Muscle of leg (tissue), 11 donors: ENCODE results near the gene USP6NL. TPM values are rescaled to one million over a fixed set of nuclear protein-coding genes. Genes with fewer than 3 reads are reported as not detected.

ENCODE experiments used
- DNase-seq: peaks from one replicate; pipeline ENCODE4 v3.0.0; 2013
- H3K27ac ChIP-seq: one replicate; pipeline ENCODE4 v1.5.1; 2013; ENCODE audit warnings: mild to moderate bottlenecking, low read length, control low read depth
- H3K27me3 ChIP-seq: one replicate; pipeline ENCODE4 v1.6.1; 2013; ENCODE audit warnings: low read length; ENCODE audit not compliant: control insufficient read depth, insufficient read depth
- H3K36me3 ChIP-seq: one replicate; pipeline ENCODE4 v1.6.1; 2013; ENCODE audit warnings: low read length; ENCODE audit not compliant: control insufficient read depth, insufficient read depth
- H3K4me1 ChIP-seq: one replicate; pipeline ENCODE4 v1.6.1; 2013; ENCODE audit warnings: low read length; ENCODE audit not compliant: control insufficient read depth, insufficient read depth
- H3K4me3 ChIP-seq: one replicate; pipeline ENCODE4 v1.5.1; 2013; ENCODE audit warnings: low read length, control low read depth
- H3K9me3 ChIP-seq: replicated peaks from 2 replicates; pipeline ENCODE4 v1.6.1; 2013; ENCODE audit warnings: low read depth, low read length; ENCODE audit not compliant: control insufficient read depth
- WGBS: methylation state at CpG from one replicate; pipeline ENCODE4 v1.1.5; 2013; ENCODE audit warnings: missing lambda C conversion rate; ENCODE audit not compliant: insufficient coverage; 5-methylcytosine and 5-hydroxymethylcytosine counted together
- polyA plus RNA-seq, 8 donors: library from polyadenylated mRNA; unstranded; fragments of 120-200 nt; gene quantifications; one replicate each; pipeline versions ENCODE4 v1.2.1 to v1.2.3, GENCODE V29; 2013; ENCODE audit warnings: inconsistent platforms in 1 of 8, low replicate concordance in 1 of 8; ENCODE audit not compliant: insufficient read length in 8 of 8, insufficient read depth in 1 of 8
- total RNA-seq: library from RNA; stranded (reverse); fragments of 120-200 nt; gene quantifications from one replicate; pipeline ENCODE4 v1.2.4, GENCODE V29; 2013

The USP6NL gene
- total and polyA plus RNA-seq, 9 donors: 7.3 to 12.0 (median 8.7) TPM

DNA sequence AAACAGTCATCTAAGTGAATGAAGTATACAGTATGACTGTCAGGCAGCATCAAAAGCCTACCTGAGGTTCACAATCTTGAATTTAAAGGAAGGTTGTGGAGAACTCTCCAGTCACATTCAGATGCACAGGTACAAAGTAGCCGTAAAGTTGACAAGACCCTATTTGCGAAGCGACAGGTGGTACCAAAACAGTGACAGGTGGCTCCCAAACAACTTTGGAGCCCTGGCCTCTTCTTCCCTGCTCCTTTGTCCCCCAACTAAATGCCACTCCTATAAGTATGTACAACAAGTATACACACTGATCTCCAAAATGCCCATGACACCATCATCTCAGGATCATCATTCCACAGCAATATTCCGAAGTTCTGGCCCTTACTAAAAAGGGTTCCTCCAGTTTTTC, 53.5 kb downstream of the USP6NL start:
- H3K4me3 ChIP-seq: no peak overlapping the region
- H3K4me1 ChIP-seq: no peaks in the 10 kb centered on the region
- WGBS: 94% methylated on average over 3 of the region's 4 CpGs

DNA sequence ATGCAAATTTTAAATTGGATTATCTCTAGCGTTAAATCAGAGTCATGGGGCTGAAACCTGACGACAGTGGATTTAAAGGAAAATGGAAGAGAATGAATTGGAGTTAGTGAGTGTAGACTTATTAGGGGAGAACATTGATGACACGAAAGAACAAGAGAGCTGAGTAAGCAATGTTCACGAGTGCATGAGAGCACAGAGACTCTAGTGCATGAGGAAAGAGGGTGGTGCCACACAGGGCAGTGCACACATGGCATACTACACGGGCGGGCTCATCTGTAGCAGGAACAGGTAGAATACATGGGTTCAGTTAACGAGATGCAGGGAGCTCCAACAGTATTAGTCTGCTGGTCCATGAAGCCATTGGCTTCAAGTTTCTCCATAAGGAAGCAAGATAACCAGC, 53.9 kb downstream of the USP6NL start:
- no peak for DNase-seq
- Histone ChIP-seq H3K36me3 (no peaks in the 10 kb centered on the region), H3K4me1 (no peaks in the 10 kb centered on the region), H3K27me3 (no peaks in the 10 kb centered on the region), H3K4me3 (no peak overlapping the region), H3K27ac (no peak overlapping the region), H3K9me3 (no peaks in the 10 kb centered on the region)
- WGBS: 96% methylated on average over 7 of the region's 7 CpGs

More for the DNA sequence above, 53.5 kb downstream of the USP6NL start:
- no peak for DNase-seq
- H3K27me3 ChIP-seq: no peaks in the 10 kb centered on the region
- H3K36me3 ChIP-seq: no peaks in the 10 kb centered on the region
- H3K27ac ChIP-seq: no peak overlapping the region
- no peaks in the 10 kb centered on the region for H3K9me3 ChIP-seq

DNA sequence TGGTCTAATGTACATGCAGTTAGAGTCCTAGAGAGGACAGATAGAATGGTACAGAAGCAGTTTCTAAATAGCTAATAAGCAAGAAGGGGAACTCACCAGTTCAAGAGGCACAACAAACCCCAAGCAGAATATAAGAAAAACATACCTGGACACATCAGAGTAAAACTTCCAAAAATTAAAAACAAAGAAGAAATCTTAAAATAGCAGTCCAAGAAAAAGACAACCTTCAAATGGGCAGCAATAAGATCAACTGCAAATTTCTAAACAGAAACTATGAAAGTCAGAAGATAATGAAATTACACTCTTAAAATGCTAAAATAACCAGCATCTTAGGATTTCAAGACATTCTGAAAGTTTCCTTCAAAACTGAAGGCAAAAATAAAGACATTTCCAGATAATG, 55.9 kb downstream of the USP6NL start:
- no peaks in the 10 kb centered on the region for H3K4me1 ChIP-seq
- H3K4me3 ChIP-seq: no peak overlapping the region
- no peak for DNase-seq

DNA sequence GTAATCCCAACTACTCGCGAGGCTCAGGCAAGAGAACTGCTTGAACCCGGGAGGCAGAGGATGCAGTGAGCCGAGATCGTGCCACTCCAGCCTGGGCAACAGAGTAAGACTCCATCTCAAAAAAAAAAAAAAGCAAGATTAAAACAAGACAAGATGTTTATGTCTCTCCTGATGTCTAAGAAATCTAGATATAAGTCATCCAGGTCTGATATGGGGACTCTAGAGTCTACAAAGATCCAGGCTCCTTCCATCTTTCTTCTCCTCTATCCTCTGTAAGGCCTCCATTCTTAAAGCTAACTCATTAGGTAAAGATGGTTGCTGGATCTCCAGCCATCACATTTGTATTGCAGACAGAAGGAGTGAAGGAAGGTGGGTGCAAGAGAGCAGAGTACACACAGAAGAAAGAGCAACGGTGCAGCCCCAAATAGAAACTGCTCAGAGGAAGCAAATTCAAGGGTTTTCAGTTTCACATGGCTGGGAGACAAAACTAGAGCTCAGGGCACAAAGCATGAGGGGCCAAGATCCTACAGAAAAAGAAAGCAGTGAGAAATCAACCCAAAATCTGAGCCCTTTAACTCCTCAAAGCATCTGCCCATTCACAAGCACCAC, 57.6 kb downstream of the USP6NL start:
- Histone ChIP-seq H3K9me3 (no peaks in the 10 kb centered on the region), H3K27me3 (no peaks in the 10 kb centered on the region), H3K4me3 (no peak overlapping the region), H3K27ac (no peak overlapping the region), H3K36me3 (no peaks in the 10 kb centered on the region), H3K4me1 (no peaks in the 10 kb centered on the region)
- WGBS: no CpG with 5 or more reads among the region's 6 CpGs
- no peak for DNase-seq

More for the DNA sequence above, 55.9 kb downstream of the USP6NL start:
- Histone ChIP-seq H3K27me3 (no peaks in the 10 kb centered on the region), H3K9me3 (no peaks in the 10 kb centered on the region), H3K36me3 (no peaks in the 10 kb centered on the region), H3K27ac (no peak overlapping the region)

DNA sequence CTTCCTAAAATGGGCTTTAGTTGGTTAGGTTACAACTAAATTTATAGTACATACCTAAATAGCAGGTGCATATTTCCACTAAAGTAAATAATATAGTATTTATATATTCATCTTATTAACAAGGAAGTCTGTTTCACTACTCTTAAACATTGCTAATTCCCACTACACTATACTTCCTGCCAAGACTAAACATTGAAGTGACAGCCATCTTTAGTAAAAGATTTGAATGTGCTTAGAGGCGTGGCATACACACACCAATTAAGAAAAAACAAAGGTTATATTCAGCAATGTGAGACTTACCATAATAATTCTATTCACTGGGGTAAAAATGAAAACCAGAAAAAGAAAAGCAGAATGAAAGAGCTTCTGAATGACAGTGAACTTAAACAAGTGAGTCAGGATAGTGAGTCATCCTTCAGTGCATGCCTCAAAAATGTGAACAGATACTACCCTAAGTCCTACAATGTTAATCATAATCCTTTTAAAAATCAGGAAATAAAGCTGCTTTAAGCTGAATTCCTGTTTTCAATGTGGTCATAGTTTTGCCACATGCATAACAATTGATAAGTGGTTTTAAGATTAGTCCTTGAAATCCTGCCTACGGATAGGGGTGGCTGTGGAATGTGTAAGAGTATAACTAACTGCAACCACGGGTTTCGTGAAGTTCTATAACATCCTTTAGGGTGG, 59.4 kb downstream of the USP6NL start:
- no peak for DNase-seq
- H3K27ac ChIP-seq: no peak overlapping the region
- no peaks in the 10 kb centered on the region for H3K27me3 ChIP-seq
- WGBS: no CpG with 5 or more reads among the region's 4 CpGs
- no peaks in the 10 kb centered on the region for H3K9me3 ChIP-seq
- H3K4me3 ChIP-seq: no peak overlapping the region
- H3K36me3 ChIP-seq: no peaks in the 10 kb centered on the region
- H3K4me1 ChIP-seq: no peaks in the 10 kb centered on the region

DNA sequence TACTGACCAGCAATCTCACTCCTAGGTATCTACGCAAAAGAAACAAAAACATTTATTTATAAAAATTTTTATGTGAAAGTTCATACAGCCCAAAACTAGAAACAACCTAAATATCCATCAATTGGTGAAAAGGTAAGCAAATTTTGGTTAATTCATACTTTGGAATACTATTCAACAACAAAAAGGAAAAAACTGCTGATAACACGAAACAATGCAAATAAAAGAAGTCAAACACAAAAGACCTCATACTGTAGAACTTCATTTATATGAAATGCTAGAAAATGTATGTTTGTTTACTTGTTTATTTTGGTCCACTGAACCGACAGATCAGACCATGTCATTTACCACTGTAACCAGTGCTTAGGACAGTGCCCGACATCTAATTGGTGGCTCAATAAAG, 60.3 kb downstream of the USP6NL start:
- H3K4me3 ChIP-seq: no peak overlapping the region
- no peak overlapping the region for H3K27ac ChIP-seq
- no peak for DNase-seq
- H3K36me3 ChIP-seq: no peaks in the 10 kb centered on the region
- WGBS: 100% methylated on average over 1 of the region's 4 CpGs
- no peaks in the 10 kb centered on the region for H3K27me3 ChIP-seq
- H3K9me3 ChIP-seq: no peaks in the 10 kb centered on the region
- no peaks in the 10 kb centered on the region for H3K4me1 ChIP-seq

DNA sequence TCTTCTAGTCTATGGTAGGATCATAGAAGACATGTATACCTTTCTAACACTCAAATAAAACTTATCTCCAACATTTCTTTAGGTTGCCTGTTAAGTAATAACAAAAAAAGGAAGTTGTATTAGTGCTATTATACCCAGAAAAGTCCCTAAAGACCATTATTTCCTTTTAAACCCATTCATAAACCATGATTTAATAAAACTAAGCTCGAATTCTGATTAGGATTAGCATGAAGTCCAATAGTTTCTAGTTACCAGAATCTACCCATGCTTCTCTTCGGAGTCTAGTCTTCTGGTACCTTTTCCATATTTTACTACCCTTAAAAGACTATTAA, 62.7 kb downstream of the USP6NL start:
- DNase-seq: no peak
- no peak overlapping the region for H3K27ac ChIP-seq
- no peak overlapping the region for H3K4me3 ChIP-seq
- no peaks in the 10 kb centered on the region for H3K36me3 ChIP-seq
- WGBS: no CpG with 5 or more reads among the region's 2 CpGs
- H3K9me3 ChIP-seq: no peaks in the 10 kb centered on the region
- H3K4me1 ChIP-seq: no peaks in the 10 kb centered on the region
- H3K27me3 ChIP-seq: no peaks in the 10 kb centered on the region

DNA sequence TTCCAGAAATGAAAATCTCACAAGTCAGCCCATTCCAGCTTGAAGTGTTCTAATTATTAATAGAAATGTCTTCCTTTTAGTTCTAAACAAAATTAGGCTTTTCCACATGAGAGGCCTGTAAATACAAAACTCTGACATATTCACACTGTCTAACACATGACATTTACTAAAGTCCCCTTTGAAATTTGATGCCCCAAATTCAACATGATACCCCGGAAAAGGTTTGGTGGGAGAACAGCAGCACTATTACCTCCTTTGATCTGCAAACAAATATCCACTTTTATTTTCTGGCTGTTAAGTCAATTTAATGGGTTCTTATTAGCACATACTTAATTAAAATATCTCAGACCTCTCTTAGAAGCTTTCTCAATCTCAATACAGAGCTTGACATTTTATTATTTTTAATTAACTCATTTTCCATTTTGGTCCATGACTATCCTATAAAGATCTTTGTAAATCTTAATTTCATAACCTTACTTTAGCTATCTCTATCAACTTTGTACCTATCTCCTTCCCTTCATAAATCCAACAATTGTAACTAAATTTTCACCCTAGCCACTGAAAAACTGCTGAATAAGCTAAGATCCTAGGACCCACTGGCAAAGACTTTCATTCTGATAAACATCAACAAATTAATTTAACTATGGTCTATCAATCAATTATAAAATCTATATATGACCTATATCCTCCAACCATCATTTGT, 63.2 kb downstream of the USP6NL start:
- Histone ChIP-seq H3K4me1 (no peaks in the 10 kb centered on the region), H3K27ac (no peak overlapping the region), H3K36me3 (no peaks in the 10 kb centered on the region), H3K4me3 (no peak overlapping the region), H3K27me3 (no peaks in the 10 kb centered on the region), H3K9me3 (no peaks in the 10 kb centered on the region)
- DNase-seq: no peak
- no CpG with 5 or more reads among the region's 1 CpG for WGBS

DNA sequence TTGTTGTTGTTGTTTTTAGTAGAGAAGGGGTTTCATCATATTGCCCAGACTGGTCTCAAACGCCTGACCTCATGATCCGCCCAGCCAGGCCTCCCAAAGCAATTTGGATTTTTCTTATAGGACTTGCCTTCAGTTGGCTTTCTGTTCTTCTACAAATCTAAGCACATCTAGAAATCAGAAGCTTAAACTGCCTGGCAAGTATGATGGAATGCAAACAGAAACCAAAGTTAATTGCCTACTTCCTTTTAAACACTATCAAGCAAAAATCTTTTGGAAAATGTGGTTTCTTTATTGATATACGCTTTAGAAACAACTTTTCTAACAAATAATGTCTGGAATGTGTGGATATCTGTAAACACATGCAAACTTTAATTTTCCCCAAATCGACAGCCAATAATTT, 64.9 kb downstream of the USP6NL start:
- no peak overlapping the region for H3K27ac ChIP-seq
- no peaks in the 10 kb centered on the region for H3K36me3 ChIP-seq

DNA sequence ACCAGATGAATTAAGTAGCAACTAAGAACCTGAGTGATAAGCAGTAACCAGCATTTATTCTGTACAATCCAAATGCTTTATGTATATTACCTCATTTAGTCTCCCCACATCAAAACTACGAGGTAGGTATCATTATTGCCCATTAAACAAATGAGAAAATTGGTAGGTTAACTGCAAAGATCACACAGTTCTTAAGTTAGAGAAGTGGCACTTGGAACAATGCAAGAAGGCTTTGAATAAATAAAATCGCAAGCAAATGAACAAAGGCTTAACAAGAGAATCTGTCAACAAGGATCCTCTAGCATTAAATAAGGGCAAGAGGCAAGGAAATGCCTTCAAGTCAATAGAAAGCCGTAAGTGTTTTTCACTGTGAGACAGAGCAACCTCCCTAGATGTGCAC, 70.2 kb downstream of the USP6NL start:
- Histone ChIP-seq H3K9me3 (no peaks in the 10 kb centered on the region), H3K4me1 (no peaks in the 10 kb centered on the region), H3K27me3 (no peaks in the 10 kb centered on the region), H3K36me3 (no peaks in the 10 kb centered on the region), H3K4me3 (no peak overlapping the region), H3K27ac (no peak overlapping the region)
- no peak for DNase-seq
- WGBS: no CpG with 5 or more reads among the region's 3 CpGs

More for the DNA sequence above, 64.9 kb downstream of the USP6NL start:
- Histone ChIP-seq H3K27me3 (no peaks in the 10 kb centered on the region), H3K4me1 (no peaks in the 10 kb centered on the region), H3K9me3 (no peaks in the 10 kb centered on the region), H3K4me3 (no peak overlapping the region)
- no CpG with 5 or more reads among the region's 4 CpGs for WGBS
- DNase-seq: no peak
